ENCODE data around the gene FHOD3.

DNA sequence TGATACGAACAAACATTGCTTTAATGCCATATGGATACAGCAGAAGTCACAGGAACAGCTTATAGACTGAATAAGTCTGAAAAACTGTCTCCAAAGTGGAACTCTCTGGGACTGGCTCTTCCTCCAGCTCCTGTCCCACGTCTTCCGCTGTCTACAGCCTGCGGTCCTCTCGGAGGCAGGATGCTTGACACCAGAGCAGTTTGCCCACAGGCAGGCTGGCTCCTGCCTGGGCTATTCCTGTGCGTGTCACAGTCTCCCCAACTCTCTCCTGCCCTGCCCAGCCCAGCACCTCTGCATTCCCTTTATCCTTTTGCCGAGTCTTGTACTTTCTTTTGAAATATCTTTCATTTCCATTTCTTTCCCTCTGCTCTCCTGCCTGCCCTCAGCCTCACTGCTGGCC lies 234.1 kb downstream of the FHOD3 start:
- TF ChIP-seq, protein P1, sequence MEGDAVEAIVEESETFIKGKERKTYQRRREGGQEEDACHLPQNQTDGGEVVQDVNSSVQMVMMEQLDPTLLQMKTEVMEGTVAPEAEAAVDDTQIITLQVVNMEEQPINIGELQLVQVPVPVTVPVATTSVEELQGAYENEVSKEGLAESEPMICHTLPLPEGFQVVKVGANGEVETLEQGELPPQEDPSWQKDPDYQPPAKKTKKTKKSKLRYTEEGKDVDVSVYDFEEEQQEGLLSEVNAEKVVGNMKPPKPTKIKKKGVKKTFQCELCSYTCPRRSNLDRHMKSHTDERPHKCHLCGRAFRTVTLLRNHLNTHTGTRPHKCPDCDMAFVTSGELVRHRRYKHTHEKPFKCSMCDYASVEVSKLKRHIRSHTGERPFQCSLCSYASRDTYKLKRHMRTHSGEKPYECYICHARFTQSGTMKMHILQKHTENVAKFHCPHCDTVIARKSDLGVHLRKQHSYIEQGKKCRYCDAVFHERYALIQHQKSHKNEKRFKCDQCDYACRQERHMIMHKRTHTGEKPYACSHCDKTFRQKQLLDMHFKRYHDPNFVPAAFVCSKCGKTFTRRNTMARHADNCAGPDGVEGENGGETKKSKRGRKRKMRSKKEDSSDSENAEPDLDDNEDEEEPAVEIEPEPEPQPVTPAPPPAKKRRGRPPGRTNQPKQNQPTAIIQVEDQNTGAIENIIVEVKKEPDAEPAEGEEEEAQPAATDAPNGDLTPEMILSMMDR (IDR thresholded peaks at IDR 0.05; ENCODE audit: low read depth, low read length, missing input control) = no peak
- TF ChIP-seq, protein P2, sequence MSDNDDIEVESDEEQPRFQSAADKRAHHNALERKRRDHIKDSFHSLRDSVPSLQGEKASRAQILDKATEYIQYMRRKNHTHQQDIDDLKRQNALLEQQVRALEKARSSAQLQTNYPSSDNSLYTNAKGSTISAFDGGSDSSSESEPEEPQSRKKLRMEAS (IDR thresholded peaks at IDR 0.05) = no peak
- TF ChIP-seq GABPA (IDR thresholded peaks at IDR 0.05 in 1 of 2, conservative IDR thresholded peaks at IDR 0.05 in 1 of 2) (no peak), EGR1 (IDR thresholded peaks at IDR 0.05; ENCODE audit: low read depth in 2 of 2) (no peak), YY1 (IDR thresholded peaks at IDR 0.05) (no peak), SP1 (IDR thresholded peaks at IDR 0.05) (no peak), JUND (IDR thresholded peaks at IDR 0.05) (no peak), HNF4A (conservative IDR thresholded peaks at IDR 0.05) (no peak), FOXA1 (IDR thresholded peaks at IDR 0.05) (no peak), RAD21 (IDR thresholded peaks at IDR 0.05) (no peak)
- TF ChIP-seq, protein P3, sequence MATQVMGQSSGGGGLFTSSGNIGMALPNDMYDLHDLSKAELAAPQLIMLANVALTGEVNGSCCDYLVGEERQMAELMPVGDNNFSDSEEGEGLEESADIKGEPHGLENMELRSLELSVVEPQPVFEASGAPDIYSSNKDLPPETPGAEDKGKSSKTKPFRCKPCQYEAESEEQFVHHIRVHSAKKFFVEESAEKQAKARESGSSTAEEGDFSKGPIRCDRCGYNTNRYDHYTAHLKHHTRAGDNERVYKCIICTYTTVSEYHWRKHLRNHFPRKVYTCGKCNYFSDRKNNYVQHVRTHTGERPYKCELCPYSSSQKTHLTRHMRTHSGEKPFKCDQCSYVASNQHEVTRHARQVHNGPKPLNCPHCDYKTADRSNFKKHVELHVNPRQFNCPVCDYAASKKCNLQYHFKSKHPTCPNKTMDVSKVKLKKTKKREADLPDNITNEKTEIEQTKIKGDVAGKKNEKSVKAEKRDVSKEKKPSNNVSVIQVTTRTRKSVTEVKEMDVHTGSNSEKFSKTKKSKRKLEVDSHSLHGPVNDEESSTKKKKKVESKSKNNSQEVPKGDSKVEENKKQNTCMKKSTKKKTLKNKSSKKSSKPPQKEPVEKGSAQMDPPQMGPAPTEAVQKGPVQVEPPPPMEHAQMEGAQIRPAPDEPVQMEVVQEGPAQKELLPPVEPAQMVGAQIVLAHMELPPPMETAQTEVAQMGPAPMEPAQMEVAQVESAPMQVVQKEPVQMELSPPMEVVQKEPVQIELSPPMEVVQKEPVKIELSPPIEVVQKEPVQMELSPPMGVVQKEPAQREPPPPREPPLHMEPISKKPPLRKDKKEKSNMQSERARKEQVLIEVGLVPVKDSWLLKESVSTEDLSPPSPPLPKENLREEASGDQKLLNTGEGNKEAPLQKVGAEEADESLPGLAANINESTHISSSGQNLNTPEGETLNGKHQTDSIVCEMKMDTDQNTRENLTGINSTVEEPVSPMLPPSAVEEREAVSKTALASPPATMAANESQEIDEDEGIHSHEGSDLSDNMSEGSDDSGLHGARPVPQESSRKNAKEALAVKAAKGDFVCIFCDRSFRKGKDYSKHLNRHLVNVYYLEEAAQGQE (IDR thresholded peaks at IDR 0.05) = no peak
